KG1 (cell line): ENCODE results near the gene CABP7.
A peak's percentile ranks its signal among the peaks of the same experiment; 100 is the strongest.

Experiments
- DNase-seq: peaks from one replicate; lab custom pipeline; 2025; lab: John Stamatoyannopoulos, UW

The CABP7 gene

DNA sequence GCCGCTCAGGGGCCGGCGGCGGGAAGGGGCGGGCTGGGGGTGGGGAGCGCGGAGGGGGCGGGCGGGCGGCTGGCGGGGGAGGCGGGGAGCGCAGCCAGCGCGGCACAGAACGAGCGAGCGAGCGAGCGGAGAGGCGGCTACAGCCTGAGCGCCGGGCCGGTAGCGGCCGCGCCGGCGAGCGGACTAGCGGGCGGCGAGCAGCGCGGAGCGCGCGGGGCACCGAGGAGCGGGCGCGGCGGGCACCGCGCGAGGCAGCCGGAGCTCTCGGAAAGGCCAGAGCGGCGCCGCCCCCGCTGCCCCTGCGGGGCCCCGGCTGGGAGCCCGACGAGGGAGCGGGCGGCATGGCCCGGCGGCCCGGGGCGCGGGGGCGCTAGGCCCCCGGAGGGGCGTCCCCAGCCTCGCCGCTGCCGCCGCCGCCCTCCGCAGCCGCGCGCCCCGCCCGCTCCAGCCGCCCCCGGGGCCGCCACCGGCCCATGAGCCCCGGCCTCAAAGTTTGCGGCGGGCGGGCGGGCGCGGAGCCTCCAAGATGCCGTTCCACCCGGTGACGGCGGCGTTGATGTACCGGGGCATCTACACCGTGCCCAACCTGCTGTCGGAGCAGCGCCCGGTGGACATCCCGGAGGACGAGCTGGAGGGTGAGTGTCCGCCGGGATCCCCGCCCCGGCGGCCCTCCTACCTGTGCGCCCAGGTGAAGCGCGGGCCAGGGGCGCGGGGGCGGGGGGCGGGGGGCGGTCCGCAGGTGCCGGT, at the start of gene CABP7:
CABP7 (plus strand) TSS at position 105 of the 747 bp plus-strand sequence; CDS start at position 527, 422 bp downstream.
- no peak for DNase-seq

DNA sequence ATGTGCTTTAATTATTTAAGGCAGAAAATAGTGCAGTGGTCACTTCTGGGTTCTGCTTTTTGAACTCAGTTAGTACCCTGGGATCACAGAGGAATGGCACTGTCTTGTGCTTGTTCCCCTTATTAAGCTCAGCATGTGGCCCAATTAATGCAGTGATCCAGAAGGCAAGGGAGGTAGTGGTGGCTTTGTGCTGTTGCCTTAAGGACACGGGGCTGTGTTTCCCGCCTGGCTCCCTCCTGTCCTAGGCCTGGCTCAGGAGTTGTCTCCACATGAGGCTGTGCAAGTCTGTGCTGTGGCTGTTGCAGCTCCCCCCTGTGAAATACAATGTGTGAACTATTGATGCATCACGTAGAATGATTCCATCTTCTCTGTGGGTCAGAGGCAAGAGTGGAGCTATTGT, 49.2 kb upstream of the CABP7 start:
- no peak for DNase-seq

DNA sequence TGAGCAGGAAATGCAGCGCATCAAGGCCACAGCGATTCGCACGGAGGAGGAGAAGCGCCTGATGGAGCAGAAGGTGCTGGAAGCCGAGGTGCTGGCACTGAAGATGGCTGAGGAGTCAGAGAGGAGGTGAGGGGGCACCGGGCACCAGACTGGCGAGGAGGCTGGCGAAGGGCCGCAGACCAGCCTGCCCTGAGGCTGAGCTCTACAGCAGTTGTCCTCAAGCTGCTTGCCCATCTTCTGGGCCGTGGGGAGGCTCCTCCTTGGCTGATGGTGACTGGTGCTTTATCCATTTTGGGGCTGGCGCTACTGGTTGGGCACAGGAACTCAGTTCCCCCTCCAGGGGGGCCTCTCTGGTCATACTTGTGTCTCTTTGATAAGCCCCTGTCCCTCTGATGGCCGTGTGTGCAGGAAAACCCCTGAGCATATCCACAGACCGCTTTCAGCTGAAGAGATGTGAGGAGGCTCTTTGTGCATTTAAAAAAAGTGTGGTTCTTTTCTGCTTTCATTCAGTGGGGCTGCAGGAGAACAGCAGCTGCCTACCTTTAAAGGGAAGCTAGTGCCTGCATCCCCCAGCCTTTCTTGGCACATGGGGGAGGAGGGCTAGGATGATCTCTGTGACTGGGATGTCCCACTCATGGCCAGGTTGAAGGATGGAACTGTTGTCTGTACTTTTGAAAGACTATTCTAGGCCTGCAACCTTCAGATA, 46.3 kb upstream of the CABP7 start:
- DNase-seq: no peak

DNA sequence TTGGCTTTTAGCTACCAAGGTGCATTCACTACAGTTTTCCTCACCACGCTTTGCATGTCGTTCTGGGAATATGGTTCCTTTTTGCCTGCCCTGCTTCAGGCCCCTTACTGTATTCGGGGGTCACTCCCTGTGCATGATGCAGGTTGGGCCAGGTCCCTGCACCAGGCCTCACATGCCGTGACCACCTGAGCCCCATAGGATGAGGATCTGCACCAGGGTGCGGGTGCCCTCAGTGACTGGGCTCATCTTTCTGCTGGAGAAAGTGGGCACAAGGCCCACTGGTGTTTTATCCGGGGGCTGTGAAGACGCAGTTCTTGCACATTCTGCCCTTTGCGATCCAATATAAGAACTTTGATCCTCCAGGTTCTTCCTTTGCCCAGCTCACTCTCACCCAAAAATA, 45.7 kb upstream of the CABP7 start:
- no peak for DNase-seq

DNA sequence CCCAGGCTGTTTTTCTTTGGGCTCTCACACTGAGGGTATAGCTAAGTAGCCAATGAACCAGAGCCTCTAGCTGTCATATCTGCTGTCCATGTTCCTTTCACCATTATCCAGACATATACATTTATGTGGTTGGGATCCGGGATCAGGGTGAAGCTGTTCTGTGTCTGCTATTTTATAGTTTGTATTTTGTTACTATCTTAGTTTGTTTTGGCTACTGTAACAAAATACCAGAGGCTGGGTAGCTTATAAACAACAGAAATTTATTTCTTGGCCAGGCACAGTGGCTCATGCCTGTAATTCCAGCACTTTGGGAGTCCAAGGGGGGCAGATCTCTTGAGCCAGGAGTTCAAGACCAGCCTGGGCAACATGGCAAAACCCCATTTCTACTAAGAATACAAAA, 40.5 kb upstream of the CABP7 start:
- no peak for DNase-seq

DNA sequence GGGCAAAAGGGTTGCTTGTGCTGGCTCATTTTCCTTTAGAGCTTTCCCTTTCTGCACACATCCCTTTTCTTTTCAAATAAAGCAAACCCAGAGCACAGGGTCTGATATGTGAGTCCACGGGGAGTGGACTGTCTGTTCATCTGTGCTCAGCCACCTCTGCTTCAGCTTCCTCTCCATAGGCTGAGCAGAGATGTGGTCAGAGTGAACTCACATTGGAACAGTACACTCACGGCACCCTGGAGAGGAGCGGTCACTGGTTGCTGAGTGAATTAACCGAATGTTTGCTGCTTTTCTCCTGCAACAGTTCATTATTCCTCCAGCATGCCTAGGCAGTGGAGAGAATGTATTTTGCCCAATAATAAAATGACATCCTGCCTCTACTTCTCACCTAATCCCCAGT, 36.3 kb upstream of the CABP7 start:
- DNase-seq: no peak

DNA sequence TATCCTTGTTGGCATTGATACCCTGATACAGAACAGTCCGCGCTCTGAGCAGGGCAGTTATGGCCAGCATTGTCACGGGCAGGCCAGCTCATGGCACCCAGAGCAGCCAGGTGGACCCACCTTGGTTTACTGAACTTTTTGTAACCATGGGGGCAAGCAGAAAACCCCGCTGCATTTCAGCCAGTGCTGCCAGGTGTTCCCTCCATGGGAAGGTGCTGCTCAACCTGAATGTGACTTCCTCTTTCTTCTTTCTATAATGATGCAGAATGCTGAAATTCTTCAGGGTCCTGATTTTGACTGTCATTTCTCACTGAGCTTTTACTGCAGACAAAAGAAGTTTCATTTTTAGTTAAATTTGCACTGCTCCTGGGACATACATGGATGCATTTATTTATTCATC, 35.6 kb upstream of the CABP7 start:
- no peak for DNase-seq

DNA sequence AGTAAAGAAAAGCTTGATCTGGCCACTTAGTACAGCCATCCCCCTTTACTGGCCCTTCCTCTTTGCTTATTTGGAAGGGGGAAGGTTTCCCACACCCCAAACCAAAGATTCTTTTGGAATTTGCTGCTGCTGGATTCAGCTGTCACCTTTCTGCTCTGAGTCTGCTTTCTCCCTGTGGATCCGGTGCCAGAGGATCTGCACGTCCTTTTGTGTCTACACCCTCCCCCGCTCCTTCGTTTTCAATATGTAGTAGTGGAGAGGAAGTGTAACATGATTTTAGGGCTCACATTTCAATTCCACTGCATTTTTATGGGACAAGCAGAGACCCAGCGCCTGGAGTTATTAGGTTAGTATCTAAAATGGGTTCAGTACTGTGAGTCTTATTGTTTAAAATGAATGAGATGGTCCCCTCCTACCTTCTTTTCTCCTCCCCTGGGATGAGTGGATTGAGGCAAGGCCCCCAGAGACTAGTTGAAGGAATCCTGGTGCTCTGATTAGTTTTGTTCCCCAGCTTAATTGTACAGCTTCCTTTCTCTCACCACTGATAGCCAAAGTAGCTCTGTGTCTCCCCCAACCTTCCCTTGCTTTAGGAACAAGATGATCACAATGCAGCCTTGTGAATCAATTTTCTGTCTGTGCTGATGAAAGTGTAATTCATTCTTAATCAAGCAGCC, 30.5 kb upstream of the CABP7 start:
- DNase-seq: no peak

DNA sequence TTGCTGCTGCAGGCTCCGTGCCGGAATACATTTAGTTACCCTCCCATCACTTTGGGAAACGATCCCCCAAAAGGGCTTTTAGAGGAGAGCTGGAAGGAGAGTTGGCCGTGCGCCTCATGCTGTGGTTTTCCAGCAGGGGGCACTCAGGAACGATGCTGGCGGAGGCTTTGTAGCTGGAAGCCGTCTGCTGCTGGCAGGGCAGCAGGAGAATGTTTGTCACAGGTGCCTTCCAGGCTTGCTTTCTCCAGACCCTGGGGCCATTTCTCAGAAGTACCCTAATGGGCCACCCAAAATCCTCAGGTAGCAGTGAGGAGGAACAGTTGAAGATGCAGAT, 30.0 kb upstream of the CABP7 start:
- no peak for DNase-seq

DNA sequence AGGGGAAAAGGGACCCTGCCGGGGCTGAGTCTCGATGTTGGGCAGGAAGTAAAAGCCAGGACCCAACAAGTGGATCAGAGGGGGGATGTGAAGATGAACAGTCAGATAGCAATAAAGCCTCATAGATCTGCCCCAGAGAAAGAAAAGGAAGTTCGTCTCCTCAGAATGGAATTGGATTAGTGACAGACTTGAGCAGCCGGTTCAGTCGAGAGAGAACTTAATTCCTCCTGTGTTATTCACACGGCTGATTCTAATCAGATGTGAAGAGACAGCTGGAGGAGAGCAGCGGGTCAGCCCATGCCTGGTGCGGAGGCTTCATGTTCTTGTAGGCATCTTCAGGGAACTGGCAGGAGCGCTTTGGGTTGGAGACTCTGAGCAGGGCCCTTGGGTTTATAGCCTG, 29.3 kb upstream of the CABP7 start:
- no peak for DNase-seq

DNA sequence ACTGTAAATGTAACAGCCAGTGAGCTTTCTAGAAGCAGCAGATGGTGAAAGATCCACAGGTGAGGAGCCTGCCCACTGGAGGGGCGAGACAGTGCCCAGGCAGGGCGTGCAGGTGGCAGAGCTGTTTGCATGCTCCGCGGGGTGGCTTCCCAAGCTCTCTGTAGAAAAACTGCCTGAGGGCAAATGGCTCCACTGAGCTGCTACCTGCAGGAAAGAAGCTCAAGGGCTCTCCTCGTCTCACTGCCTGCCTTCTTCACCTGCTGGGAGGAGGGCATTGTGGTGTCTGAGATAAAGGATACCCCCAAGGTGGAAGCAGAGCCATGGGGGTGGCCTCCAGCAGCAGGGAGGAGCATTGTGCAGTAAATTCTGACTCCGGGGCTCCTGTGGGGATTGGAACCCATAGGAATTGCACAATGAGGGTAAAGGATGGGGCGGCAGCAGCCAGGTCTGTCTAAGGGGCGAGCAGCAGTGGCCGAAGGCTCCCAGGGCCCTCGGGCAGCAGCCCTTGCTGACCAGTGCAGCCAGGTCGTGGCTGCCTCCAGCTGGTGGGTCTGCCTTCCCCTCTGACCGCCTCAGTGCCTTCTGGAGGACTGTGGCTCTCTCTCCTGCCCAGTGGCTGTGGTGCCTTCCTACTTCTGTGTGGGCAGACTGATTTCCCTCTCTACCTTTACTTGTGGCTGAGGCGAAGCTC, 28.0 kb upstream of the CABP7 start:
- DNase-seq: no peak

DNA sequence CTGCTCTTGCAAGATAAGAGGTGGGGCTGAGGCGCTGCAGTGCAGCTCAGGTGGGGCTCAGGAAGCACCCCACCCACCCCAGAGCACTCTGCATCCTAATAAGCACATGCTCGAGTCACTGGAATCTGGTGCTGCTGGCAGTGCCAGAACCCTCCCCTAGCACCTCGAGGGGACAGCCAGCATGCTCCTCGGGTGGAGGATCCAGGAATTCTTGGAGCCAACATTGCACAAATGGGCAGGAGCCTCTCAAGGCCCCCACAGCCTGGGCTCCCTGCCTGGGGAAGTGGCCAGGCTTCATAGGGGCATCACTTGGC, 27.5 kb upstream of the CABP7 start:
- DNase-seq: no peak

DNA sequence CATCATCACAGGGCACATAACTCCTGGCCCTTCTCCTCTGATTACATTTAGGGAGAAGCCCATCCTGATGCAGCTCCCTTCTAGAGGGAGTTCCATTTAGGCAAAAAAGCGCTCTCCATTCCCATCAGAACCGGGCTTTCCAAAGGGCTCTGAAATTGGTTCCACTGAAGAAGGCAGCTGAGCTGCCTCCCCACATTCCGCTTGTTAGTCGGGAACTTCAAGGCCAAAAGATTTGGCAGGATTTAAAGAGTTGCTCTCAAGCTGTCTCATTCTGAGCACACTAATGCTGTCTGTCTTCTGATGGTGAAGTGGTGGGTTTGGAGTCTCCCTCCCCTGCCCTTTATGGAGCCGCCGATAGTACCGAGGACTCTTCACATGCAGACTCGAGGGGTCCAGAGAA, 26.6 kb upstream of the CABP7 start:
- DNase-seq: no peak

DNA sequence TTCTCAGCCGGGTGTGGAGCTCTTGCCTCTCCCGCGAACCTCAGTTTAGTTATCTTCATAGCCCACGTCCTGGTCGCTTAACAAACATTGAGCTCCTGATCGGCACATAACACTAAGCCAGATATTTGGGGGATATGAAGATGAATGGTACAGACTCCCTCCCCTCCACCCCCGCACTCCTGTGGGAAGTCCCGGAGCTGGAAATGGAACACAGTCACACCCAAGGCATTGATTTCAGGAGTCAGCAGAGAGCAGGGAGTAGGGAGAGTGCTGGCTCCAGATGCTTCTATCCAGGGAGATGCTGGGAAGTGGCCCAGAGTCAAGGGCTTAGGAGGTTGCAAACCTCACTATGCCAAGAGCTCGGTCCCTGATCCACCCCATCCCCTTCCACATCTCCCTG, 26.1 kb upstream of the CABP7 start:
- DNase-seq: no peak

DNA sequence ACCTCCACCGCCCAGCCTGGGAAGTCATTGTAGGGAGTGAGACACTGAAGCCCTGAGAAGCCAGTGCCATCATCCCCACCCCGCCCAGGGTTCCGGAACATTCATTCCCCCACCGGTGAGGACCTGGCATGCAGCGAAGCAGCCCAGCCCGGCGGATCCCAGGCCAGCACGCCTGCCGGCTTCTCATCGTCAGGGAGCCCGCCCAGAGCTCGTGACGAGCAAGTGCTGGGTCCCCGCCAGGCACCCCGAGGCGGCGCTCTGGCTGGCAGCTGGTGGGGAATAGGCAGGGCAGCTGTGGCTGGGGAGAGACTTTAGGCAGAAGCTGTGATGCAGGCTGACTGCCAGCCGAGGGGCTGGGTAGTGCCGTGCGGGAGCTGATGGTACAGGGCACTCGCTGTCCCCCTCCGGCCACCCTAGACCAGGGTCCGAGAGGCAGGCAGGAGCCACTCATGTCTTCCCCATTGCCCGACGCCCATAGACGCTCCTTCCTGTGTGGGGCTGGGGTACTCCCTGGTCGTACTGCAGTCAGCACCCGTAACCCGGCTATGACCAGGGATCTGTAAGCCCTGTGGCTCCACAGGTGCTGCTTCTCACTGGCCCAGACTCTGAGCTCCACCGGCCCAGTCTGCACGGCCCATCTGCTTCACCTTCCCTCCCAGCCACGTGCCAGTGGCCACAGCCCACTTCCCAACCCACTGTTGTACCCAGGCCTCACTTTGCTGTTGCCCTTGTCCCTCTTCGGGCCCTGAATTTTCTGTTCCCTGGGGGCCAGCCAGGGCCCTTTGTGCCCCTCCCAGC, 24.5 kb upstream of the CABP7 start:
- DNase-seq: no peak

DNA sequence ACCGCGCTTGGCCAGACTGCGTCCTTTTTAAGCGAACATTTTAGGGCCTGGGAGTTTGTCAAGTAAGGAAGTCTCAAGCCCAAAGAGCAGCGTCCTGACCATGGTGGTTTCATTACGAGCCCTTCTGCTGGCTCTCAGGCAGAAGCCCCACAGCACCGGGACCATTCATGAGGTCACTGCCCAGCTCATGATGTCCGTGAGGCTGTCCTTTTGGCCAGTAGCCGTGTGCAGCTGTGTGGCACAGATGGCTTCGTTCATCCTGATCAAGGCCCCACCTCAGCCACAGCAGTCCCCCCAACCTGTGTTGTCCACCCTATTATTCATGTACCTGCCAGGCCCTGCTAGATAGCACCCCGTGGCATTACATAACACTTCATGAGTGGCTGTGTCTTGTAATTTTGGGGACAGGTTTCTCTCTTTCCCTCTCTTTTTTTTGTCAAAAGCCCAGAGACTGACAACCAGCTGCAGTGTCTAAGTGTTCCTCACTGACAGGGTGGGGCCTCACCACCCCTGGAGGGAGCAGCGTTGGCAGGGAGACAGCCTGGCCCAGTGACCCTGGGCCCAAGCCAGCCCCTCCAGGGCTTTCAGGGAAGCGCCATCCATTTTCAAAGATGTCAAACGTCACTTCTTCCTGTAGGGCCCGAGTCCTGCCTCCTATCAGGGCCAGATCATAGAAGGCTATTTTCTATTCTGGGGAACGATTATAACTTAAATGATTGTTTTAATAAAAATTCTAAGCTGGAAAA, 21.8 kb upstream of the CABP7 start:
- no peak for DNase-seq

DNA sequence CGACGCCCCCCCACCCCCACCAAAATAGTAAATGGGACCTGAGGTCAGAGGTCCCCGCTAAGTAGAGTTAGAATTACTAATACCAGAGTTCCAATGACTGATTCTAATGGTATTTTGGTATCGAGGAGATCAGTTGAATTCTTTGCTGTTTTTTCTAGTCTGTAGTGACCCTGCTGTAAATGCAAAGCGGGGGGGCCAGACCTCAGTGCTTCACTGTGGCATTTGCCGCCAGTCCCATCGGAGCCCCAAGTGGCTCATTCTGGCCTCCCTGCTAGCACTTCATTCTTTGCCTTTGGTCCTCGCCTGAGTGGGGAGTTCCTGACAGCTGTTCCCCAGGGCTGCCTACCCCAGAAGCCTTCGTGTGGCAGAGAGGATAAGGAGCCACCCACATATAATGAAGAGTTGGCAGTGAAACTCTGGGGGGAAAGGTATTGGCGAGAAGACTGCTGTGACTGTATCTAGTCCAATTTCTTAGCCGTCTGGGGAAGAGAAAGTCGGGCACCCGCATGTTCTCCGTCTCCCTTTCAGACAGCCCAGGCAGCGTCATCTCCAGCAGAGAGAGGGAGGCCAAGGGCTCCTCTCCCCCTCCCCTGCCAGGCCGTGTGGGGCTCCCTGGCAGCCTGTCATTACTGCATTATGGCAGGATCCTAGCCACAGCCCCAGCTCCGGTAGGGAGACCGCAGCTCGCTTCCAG, 19.4 kb upstream of the CABP7 start:
- no peak for DNase-seq

DNA sequence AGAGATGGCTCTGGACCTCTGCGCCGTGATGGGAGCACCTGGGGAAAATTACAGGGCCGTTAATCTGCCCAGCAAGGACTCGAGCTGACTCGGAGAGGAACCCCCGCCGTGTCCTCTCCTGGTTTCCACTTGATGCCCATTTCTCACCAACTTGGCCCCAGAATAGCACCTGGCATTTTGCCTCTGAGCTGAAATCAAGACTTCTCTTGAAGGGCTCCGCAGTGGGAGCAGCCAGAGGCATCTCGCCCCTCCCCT, 19.0 kb upstream of the CABP7 start:
- no peak for DNase-seq

DNA sequence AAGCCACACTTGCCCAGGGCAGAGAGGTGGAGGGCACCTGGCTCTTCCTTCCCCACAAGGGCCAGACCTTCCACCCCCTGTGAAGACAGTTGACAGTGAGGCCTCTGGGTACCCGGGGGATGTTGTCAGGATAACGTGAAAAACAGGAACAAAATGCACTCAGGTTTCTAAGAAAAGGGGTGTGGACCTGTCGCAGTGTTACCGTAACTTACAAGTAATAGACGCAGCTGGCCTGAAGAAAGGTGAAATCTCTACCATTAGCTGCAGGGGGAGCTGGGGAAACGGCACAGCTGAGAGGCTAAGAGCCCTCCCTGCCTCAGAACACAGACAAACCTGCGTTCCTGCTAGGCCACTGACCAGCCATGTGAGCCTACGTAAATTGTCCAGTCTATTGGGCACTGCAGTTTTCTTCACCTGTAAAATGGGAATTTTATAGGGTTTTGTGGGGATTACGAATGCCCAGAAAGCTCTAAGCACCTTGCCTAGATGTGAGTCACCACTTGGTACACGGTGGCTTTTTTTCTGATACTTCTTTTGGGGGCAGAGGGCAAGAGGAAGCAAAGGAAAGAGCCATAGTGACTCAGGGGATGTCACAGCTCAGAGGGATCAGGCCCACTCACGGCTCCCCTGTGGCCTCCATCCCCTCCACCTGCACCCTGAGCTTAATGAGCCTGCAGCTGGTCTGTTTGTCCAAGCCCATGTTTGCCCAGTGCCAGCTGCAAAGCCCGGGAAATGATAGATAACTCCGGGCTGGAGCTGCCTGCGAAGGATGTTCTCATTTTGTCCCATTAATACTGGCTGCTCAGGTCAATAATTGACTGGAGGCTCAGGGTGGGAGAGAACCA, 18.4 kb upstream of the CABP7 start:
- DNase-seq: peak; percentile 10
